Activated CD4-positive, alpha-beta T cell treated with anti-CD3 and anti-CD28 coated beads, Interleukin-2, amount 10 ng/mL, durations not matched to agents 7 days and 5 days (primary cell): ENCODE data around the gene INAVA. TPM values are rescaled to one million over a fixed set of nuclear protein-coding genes. Genes with fewer than 3 reads are reported as not detected.
"Not testable (repeated sequence)": the region's sequence is repeated elsewhere in the genome, so short reads cannot be mapped to it uniquely, and the experiment has no call there.

Experiments used
- CTCF ChIA-PET: fragments of 350-600 bp; sonication (Branson Sonifier 250); formaldehyde crosslinking; loops from one replicate; lab custom pipeline; 2021; ENCODE audit warnings: antibody characterized with exemption; lab: Charles Lee
- POLR2A ChIA-PET: fragments of 350-600 bp; sonication (Branson Sonifier 250); formaldehyde crosslinking; loops from one replicate; lab custom pipeline; 2021; ENCODE audit warnings: antibody characterized with exemption; lab: Charles Lee
- DNase-seq: peaks from one replicate; pipeline ENCODE4 v3.0.0-alpha.2; 2020
- H3K27ac Mint-ChIP-seq: one replicate; pipeline ENCODE4 v1.8.0; 2021; ENCODE audit warnings: mild to moderate bottlenecking, moderate library complexity, mixed read lengths
- H3K27me3 Mint-ChIP-seq: one replicate; pipeline ENCODE4 v1.8.0; 2021; ENCODE audit warnings: mixed read lengths
- H3K36me3 Mint-ChIP-seq: one replicate; pipeline ENCODE4 v1.8.0; 2021; ENCODE audit warnings: low read depth, mixed read lengths
- H3K4me1 Mint-ChIP-seq: one replicate; pipeline ENCODE4 v1.8.0; 2021; ENCODE audit warnings: mixed read lengths
- H3K4me3 Mint-ChIP-seq: one replicate; pipeline ENCODE4 v1.8.0; 2021; ENCODE audit warnings: mild to moderate bottlenecking, moderate library complexity, mixed read lengths
- H3K9me3 Mint-ChIP-seq: one replicate; pipeline ENCODE4 v1.8.0; 2021; ENCODE audit warnings: mixed read lengths
- total RNA-seq, 2 experiments: library from RNA; stranded (reverse); gene quantifications; one replicate each; pipeline ENCODE4 v1.2.3, GENCODE V29; 2021

The INAVA gene
- total RNA-seq, 2 experiments from 2014 or later, result not detected

DNA sequence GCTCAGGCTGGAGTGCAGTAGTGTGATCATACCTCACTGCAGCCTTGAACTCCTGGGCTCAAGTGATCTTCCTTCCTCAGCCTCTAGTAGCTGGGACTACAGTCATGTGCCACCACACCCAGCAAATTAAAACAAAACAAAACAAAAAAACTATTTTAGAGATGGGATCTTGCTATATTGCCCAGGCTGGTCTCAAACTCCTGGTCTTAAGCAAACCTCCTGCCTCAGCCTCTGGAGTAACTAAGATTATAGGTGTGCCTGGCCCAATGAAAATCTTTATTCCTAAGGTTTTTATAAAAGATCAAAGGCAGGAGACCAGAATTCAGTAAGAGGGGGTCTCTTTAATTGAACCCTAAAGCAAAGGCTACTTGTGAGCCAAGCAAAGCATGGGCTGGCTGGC, 10.1 kb downstream of the INAVA start:
- Mint-ChIP-seq H3K27ac (no peak overlapping the region), H3K9me3 (no peaks in the 10 kb centered on the region), H3K4me1 (peaks cover 15% of the 10 kb centered on the region), H3K27me3 (peaks cover 46% of the 10 kb centered on the region), H3K36me3 (no peaks in the 10 kb centered on the region), H3K4me3 (no peak overlapping the region)
- no peak for DNase-seq
- POLR2A ChIA-PET, result no interaction called here
- CTCF ChIA-PET, result interaction anchor here (0.8 to 1.3 kb wide), 3 partner anchors 9 to 17 kb away, joined by 3 to 4 read pairs (median 3); no protein-coding TSS in a partner anchor

DNA sequence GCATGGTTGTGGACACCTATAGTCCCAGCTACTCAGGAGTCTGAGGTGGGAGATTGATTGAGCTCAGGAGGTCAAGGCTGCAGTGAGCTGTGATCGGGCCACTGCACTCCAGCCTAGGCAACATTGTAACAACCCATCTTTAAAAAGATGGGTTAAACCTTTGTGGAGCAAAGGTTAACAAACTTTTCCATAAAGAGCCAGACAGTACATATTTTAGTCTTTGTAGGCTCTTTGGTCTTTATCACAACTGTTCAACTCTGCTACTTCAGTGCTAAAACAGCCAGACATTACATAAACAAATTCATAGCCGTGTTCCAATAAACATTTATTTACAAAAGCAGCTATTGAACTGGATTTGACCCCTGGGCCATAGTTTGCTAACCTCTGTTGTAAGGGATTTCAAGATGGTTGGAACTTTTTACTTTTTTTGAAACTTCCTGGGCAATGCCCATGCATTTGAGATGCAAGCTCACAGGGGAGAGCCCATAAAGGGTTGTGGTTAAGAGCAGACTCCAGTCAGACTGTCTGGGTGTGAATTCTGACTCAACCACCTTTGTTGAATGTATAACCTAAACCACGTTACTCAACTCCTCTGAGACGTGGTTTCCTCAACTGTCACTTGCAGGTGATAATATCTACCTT, 10.8 kb downstream of the INAVA start:
- H3K9me3 Mint-ChIP-seq, result no peaks in the 10 kb centered on the region
- H3K36me3 Mint-ChIP-seq, result no peaks in the 10 kb centered on the region
- no peak overlapping the region for H3K4me3 Mint-ChIP-seq
- DNase-seq, result peak; percentile 56
- no peak overlapping the region for H3K27ac Mint-ChIP-seq
- ChIA-PET CTCF (interaction anchor here (0.6 to 1.3 kb wide), 4 partner anchors 10 to 17 kb away, joined by 3 to 4 read pairs (median 3); no protein-coding TSS in a partner anchor), POLR2A (no interaction called here)
- peaks cover 52% of the 10 kb centered on the region for H3K27me3 Mint-ChIP-seq
- H3K4me1 Mint-ChIP-seq, result peaks cover 15% of the 10 kb centered on the region

DNA sequence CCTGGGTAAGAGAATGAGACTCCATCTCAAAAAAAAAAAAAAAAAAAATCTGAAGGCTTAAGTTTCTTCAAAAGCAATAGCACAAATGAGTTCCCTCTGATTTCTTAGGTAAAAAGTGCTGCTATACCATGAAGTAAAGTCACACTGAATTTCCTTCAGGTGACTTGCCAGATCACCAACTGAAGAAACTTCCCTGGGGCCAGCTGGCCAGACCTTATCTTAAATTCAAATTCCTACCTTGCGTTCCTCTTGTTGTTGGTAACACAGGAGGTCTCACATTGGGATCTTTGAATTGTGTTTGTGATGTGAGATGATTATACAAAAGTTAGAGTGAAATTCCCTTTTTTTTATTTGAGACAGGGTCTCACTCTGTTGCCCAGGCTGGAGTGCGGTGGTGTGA, 11.8 kb downstream of the INAVA start:
- peaks cover 50% of the 10 kb centered on the region for H3K27me3 Mint-ChIP-seq
- ChIA-PET POLR2A (no interaction called here), CTCF (interaction anchor here (0.6 to 0.8 kb wide), 2 partner anchors 13 to 201 kb away, joined by 3 to 6 read pairs; no protein-coding TSS in a partner anchor)
- no peak for DNase-seq
- H3K27ac Mint-ChIP-seq, result no peak overlapping the region
- no peak overlapping the region for H3K4me3 Mint-ChIP-seq
- no peaks in the 10 kb centered on the region for H3K36me3 Mint-ChIP-seq
- no peaks in the 10 kb centered on the region for H3K9me3 Mint-ChIP-seq
- peaks cover 15% of the 10 kb centered on the region for H3K4me1 Mint-ChIP-seq

DNA sequence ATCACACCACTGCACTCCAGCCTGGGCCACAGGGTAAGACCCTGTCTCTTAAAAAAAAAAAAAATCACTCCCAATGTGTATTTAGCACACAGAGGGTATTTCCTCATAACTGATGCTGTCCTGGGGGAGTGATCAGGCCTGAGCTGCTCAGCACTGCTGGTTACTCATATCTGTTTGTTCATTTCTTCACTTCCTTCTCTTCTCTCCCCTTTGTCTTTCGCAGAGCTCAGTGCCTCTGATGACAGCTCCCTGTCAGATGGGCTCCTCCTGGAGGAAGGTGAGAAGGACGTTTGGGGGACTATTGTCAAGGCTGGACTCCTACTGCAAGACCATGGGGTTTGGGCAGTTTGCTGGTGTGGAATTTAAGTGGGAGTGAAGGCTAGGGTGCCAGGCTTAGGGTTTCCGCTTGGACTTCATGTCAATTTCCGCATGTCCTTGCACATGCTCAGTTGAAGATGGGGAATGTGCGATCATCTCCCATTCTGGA, 13.0 kb downstream of the INAVA start:
- CTCF ChIA-PET, result interaction anchor here (1.0 to 1.2 kb wide), 2 partner anchors 10 to 25 kb away, joined by 3 to 5 read pairs; no protein-coding TSS in a partner anchor
- no peak overlapping the region for H3K27ac Mint-ChIP-seq
- POLR2A ChIA-PET, result no interaction called here
- H3K36me3 Mint-ChIP-seq, result no peaks in the 10 kb centered on the region
- no peak overlapping the region for H3K4me3 Mint-ChIP-seq
- H3K4me1 Mint-ChIP-seq, result peaks cover 15% of the 10 kb centered on the region
- H3K27me3 Mint-ChIP-seq, result peaks cover 40% of the 10 kb centered on the region
- no peak for DNase-seq
- no peaks in the 10 kb centered on the region for H3K9me3 Mint-ChIP-seq

DNA sequence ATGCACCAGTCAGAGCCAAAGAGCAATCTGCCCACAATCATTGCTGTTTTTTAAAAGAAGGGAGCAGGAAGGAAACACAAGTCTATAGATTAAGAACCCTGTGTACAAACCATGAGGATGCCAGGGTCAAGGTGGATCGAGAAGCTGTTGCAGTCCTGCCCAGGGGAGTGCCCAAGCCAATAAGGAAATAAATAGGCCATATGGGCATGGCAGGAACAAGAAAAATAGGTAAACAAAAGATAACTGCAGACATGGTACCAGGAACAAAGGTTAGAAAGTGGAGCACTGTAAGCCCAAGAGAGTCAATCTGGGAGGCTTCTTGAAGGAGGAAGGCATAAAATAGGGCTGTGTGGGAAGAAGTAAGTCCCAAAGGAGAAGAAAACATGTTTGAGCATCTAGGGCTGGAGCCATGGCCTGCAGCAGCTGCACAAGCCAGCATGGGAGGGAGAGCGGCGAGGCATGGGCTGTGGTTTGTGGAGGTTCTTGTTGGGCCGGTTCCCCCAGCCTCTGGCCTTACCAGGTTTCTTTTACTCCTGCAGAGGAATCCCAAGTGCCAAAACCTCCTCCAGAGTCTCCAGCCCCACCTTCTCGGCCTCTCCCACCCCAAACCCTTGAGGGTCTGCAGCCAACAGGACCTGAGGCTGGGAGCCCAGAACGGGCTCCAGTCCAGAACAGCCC, 13.6 kb downstream of the INAVA start:
- CTCF ChIA-PET, result interaction anchor here (1.0 to 1.2 kb wide), 2 partner anchors 10 to 24 kb away, joined by 3 to 5 read pairs; no protein-coding TSS in a partner anchor

DNA sequence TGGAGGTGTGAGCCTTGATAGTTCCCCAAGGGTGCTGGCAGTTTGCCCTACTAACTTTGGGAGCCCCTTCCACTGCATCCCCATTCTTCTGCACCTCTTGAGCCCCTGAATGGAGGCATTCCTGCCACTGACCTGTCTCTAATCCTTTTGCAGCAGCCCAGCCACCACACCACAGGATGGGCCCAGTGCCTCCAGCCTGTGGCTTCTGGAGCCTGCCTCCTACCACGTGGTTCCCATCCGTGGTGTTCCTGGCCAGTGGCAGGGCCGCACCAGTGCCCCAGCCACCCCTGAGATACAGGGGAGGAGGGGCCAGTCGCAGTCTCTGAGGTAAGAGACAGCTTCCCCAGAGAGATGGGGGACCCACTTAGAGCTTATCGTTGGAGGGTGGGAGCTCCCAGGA, 14.4 kb downstream of the INAVA start:
- ChIA-PET CTCF (no interaction called here), POLR2A (no interaction called here)
- Mint-ChIP-seq H3K27ac (no peak overlapping the region), H3K27me3 (peaks cover 41% of the 10 kb centered on the region), H3K9me3 (no peaks in the 10 kb centered on the region), H3K4me3 (no peak overlapping the region), H3K36me3 (no peaks in the 10 kb centered on the region), H3K4me1 (peaks cover 15% of the 10 kb centered on the region)
- DNase-seq, result no peak

More for the DNA sequence above, 13.6 kb downstream of the INAVA start:
- H3K9me3 Mint-ChIP-seq, result no peaks in the 10 kb centered on the region
- H3K36me3 Mint-ChIP-seq, result no peaks in the 10 kb centered on the region
- H3K27ac Mint-ChIP-seq, result no peak overlapping the region
- peaks cover 15% of the 10 kb centered on the region for H3K4me1 Mint-ChIP-seq
- DNase-seq, result no peak
- H3K27me3 Mint-ChIP-seq, result peaks cover 41% of the 10 kb centered on the region
- no peak overlapping the region for H3K4me3 Mint-ChIP-seq
- POLR2A ChIA-PET, result no interaction called here

DNA sequence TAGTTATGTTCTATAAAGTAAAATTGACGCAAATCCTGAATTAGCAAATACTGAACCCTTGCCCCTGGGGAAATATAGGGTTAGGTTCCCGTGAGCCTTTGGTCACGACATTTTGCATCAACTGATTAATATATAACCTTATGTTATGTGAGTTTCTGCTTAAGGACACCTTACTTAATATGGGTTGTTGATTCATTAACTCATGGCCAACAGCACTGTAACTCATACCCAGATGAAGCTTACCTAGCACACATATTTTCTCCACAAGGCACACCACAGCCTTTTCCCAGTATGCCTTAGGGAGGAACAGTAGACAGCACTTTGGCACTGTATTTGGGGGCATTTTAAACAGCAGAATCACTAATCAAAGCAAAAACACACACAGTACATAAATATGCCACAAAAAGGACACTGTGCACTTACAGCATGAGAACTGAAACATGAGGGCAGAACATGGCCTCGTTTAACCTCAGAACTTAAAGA, 15.1 kb downstream of the INAVA start:
- ChIA-PET CTCF (no interaction called here), POLR2A (no interaction called here)
- no peak for DNase-seq
- no peak overlapping the region for H3K27ac Mint-ChIP-seq
- peaks cover 35% of the 10 kb centered on the region for H3K27me3 Mint-ChIP-seq
- H3K4me1 Mint-ChIP-seq, result peaks cover 15% of the 10 kb centered on the region
- no peaks in the 10 kb centered on the region for H3K36me3 Mint-ChIP-seq
- H3K9me3 Mint-ChIP-seq, result no peaks in the 10 kb centered on the region
- H3K4me3 Mint-ChIP-seq, result no peak overlapping the region

DNA sequence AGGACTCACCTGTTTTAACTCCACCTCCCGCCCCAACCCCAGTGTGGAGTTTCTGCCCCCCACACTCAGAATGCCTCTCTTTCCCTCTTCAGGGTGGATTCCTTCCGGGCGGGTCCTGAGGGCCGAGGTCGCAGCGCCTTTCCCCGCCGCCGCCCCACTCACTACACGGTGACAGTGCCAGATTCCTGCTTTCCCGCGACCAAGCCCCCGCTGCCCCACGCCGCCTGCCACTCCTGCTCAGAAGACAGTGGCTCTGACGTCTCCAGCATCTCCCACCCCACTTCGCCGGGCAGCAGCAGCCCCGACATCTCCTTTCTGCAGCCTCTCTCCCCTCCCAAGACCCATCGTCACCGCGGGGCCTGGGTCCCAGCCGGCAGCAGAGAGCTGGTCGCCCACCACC, 16.7 kb downstream of the INAVA start:
- Mint-ChIP-seq H3K27me3 (peaks cover 34% of the 10 kb centered on the region), H3K9me3 (no peaks in the 10 kb centered on the region), H3K27ac (no peak overlapping the region), H3K4me3 (no peak overlapping the region), H3K4me1 (peaks cover 5% of the 10 kb centered on the region), H3K36me3 (no peaks in the 10 kb centered on the region)
- ChIA-PET POLR2A (no interaction called here), CTCF (no interaction called here)
- DNase-seq, result no peak

DNA sequence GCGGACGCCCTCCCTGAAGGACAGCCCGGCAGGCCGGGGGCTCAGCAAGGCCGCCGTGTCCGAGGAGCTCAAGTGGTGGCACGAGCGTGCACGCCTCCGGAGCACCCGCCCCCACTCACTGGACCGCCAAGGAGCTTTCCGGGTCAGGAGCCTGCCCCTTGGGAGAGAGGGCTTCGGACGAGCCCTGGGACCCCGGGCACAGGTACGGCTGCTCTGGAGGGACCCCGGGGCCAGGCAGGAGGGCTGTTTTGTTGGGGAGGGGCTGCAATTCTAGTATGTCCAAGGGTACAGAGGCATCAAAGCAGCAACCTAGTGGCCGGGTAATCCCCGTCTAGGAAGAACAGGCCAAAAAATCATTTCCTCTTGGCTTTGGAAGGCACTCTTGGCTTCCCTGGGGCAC, 17.2 kb downstream of the INAVA start:
- H3K4me3 Mint-ChIP-seq, H3K4me1 Mint-ChIP-seq, POLR2A ChIA-PET, DNase-seq, H3K36me3 Mint-ChIP-seq, H3K27ac Mint-ChIP-seq, H3K9me3 Mint-ChIP-seq: not testable (repeated sequence)
- CTCF ChIA-PET, result interaction anchor here (0.6 kb wide), 1 partner anchor 183 kb away, joined by 4 read pairs; no protein-coding TSS in a partner anchor
- H3K27me3 Mint-ChIP-seq, result peaks cover 29% of the 10 kb centered on the region

DNA sequence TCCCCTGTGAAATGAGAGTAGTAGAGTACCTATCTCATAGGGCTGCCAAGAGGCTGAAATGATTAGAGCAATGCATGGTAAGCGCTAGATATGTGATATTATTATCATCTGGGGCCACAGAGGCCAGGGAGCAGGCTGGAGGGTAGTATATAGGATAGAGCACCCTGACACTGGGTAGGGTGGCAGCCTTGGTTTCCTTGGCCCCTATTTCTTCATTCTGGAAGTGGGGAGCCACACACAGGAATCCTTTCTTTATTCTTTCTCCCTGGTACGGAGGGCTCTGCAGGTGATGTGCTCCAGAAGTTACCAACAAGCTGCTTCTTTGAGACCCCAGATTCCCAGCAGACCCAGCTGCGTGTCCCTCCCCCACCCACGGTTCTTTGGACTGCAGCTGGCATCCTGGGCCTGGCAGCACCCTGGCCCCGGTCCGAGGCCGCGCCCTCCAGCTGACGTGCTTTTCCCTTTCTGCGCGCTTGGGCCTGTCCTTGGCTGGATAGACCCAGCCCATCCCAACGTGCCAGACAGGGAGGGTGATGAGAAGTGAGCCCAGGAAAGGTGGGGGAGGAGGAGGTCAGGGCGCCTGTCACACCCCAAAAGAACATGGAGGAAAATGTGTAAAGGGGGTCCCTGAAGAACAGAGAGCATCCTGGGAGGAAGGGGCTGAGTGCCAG, 18.2 kb downstream of the INAVA start:
- Mint-ChIP-seq H3K36me3 (no peaks in the 10 kb centered on the region), H3K4me3 (no peak overlapping the region), H3K4me1 (no peaks in the 10 kb centered on the region), H3K27me3 (peaks cover 24% of the 10 kb centered on the region), H3K27ac (no peak overlapping the region), H3K9me3 (no peaks in the 10 kb centered on the region)
- no peak for DNase-seq
- ChIA-PET CTCF (interaction anchor here (0.6 kb wide), 1 partner anchor 182 kb away, joined by 4 read pairs; no protein-coding TSS in a partner anchor), POLR2A (interaction anchor here (0.5 kb wide), 1 partner anchor 26 kb away, joined by 7 read pairs; no protein-coding TSS in a partner anchor)

DNA sequence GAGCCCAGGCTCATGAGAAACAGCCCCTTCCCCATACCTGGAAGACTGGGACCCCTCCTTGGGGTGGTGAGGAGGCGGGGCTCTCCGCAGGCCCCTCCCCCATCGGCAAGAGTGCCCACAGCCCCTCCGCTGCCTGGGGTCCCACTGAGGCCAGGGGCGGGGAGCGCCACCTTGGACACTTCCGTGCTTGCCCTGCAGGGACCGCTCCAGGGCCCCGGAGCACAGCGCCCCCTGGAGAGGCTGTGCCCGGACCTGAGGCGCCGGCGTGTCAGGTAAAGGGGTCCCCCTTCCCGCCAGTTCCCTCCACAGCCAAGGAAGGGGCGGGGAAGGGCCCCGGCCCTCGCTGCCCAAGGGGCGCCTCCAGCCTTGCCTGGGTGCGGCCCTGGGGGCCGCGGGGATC, 21.5 kb downstream of the INAVA start:
- Mint-ChIP-seq H3K9me3 (no peaks in the 10 kb centered on the region), H3K4me1 (no peaks in the 10 kb centered on the region), H3K27me3 (peaks cover 17% of the 10 kb centered on the region), H3K36me3 (no peaks in the 10 kb centered on the region), H3K4me3 (no peak overlapping the region), H3K27ac (no peak overlapping the region)
- POLR2A ChIA-PET, result no interaction called here
- CTCF ChIA-PET, result interaction anchor here (1.2 kb wide), 1 partner anchor 11 kb away, joined by 3 read pairs; no protein-coding TSS in a partner anchor
- no peak for DNase-seq

DNA sequence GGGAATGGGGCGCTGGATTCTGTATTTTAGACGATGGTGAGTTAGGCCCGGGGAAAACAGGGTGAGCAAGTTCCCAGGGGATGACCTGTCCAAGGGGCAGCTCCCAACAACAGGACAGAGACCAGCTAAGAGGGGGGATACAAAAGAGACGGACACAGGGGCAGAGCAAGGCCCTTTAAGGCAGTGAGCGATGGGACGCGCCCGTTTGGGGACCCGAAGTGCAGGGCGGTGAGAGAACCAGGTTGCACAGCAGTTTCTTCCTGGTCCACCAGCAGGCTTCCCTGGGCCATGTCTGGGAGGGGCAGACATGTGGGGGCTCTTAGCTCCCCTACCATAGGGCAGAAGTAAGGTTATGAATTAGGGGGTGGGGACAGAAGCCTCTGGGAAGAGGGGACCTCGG, 22.0 kb downstream of the INAVA start:
- no peaks in the 10 kb centered on the region for H3K9me3 Mint-ChIP-seq
- no peak for DNase-seq
- POLR2A ChIA-PET, result no interaction called here
- no peaks in the 10 kb centered on the region for H3K4me1 Mint-ChIP-seq
- peaks cover 17% of the 10 kb centered on the region for H3K27me3 Mint-ChIP-seq
- H3K27ac Mint-ChIP-seq, result no peak overlapping the region
- CTCF ChIA-PET, result no interaction called here
- no peak overlapping the region for H3K4me3 Mint-ChIP-seq
- H3K36me3 Mint-ChIP-seq, result no peaks in the 10 kb centered on the region
